Anterior cingulate cortex (tissue), 58 donors: ENCODE measurements around the gene DPP6.
"Not testable (repeated sequence)": the region's sequence is repeated elsewhere in the genome, so short reads cannot be mapped to it uniquely, and the experiment has no call there.

ENCODE experiments used
- DNase-seq, 58 donors: peaks; one replicate each; lab custom pipeline; 2025; lab: John Stamatoyannopoulos, UW

DPP6 gene

DNA sequence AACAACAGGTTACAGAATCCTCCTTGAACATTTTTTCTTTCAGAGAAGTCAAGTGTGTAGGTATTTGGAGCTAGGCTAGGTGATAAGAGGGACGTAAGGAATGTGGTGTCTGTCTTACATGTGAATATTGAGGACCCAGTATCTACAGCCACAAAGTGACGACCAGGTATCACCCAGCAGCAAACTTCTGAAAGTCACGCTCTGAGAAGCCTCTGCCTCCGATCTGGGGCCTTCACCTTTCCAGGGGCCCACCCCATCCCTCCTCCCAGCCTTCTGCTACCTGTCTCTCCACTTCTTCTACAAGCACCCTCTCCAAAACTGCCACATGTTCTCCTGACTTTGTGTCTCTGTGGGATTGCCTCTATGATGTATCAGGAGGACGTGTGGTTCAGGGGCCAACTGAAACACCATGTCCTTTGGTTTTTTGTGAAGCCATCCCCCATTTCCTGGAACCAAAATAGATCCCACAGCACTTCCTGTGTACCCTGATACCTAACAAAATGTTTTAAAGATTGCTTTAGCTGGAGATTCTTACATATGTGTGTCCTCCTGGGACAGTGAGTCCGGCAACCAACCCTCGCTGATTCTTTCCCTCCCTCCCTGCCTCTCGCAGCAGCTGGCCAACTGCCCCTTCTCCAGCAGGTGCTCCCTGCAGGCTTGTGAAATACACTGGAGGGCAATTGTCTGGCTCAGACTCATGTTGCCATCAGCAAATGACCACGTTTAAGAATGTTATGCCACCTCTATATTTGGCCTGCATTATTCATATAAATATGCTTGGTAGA is 93.9 kb downstream of the DPP6 start:
- not testable (repeated sequence) for DNase-seq

DNA sequence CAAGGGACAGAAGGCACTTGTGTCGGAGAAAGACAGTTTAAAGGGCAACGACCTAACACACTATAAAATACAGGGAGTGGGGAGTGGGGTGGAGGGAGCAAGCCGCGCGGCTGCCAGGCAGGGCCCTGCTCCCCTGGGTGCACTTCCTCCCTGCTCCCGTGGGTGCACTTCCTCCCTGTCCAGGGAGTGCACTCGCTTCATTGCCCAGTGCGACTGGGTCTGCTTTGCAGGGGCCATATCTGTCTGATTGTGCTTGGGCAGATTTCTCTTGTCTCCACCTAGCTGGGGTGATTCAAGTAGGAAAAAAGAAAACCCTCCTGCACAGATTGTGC is 94.5 kb downstream of the DPP6 start:
- DNase-seq: not testable (repeated sequence)

DNA sequence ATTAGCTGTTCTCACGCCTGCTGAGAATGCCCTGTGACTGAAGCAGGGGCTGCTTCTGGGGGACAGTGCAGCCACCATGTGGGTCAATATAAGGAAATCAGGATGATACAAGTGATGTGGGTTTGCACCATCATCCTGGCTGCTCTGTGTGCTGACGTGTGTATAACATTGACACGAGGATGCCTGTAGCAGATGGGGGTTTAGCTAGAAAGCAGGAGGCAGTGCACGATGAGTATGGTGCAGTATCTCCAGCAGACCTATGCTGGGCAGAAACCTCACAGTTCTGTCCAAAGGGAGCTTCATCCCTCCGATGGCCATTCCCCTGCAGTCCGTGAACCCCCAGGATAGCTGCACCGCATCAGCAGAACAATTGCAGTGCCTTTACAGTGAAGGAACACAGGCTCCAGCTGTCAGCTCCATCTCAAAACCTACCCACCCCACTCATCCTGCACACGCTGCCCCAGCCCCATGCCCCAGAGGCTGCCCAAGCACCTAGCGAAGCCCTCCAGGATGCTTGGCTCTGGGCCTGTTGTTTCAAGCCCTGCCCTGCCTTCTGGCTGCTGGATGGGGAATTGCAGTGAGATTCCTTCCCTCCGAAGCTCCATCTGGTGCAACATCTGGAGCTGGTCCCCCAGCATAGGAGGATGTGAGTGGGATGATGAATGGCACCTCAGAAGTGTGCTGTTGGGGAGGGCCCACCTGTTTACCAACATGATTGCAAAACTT is 96.8 kb downstream of the DPP6 start:
- not testable (repeated sequence) for DNase-seq

DNA sequence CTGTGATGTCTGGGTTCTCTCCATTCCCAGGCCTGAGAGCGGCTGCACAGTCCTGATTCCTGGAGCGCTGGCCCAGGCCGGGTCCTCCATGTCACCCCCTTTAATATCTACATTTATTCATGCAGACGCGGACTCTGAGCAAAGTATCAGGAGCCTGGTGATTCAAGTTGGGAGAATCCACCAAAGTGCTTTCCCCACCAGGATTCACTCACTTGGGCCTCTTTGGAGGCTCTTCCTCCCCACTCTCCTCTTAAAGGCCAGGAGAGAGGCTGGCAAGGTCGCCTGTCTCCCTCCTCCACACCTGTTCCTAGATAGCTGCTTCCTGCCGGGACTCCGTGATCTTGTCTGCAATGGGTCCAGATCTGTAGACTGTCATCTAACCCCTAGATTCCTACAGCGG is 98.5 kb downstream of the DPP6 start:
- not testable (repeated sequence) for DNase-seq

DNA sequence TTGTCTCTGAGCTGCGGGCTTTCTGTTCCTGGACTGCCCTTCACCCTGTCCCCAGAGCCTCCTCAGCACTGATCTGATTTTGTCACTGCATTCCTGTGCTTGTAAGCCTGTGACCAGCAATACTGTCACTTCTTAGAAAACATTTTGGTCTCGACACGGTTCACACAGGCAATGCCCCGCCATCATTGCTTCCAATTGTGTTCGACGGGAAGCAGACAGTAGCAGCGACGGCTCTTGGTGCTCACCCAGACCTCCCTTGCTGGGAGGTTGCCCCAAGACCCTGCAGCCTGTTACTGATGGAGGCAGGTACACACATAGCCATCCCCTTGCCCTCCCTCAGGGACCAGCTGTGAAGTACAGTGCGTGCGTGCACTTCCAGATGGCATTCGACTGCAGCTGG is 99.1 kb downstream of the DPP6 start:
- DNase-seq: not testable (repeated sequence)

DNA sequence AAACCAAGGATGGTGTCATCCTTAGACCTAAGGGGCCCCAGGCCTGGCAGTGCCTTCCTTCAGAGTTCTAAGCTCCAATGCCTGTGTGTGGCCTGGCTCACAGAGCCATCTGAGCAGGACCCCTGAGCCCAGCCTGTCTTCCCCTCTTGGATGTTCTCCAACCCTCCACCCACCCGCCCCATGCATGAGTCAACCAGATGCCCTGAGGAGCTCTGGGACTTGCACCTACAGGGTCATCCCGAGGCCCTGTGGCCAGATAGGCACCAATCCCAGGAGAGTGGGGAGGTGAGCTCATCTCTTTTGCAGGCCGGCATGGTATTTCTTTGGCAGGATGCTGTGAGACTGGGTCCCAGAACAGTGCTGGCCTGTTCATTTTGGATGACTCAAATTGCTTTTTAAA is 103.7 kb downstream of the DPP6 start:
- DNase-seq: not testable (repeated sequence)

DNA sequence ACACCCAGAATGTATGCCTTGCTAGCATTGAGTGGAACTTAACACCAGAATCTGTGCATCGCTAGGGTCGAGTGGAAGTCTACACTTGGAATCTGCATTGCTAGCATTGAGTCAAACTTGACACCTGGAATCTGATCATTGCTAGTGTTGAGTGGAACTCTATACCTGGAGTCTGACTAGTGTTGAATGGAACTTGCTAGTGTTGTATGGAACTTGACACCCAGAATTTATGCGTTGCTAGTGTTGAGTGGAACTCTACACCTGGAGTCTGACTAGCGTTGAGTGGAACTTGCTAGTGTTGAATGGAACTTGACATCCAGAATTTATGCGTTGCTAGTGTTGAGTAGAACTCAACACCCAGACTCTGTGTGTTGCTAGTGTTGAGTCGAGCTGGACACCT is 110.7 kb downstream of the DPP6 start:
- DNase-seq: not testable (repeated sequence)

DNA sequence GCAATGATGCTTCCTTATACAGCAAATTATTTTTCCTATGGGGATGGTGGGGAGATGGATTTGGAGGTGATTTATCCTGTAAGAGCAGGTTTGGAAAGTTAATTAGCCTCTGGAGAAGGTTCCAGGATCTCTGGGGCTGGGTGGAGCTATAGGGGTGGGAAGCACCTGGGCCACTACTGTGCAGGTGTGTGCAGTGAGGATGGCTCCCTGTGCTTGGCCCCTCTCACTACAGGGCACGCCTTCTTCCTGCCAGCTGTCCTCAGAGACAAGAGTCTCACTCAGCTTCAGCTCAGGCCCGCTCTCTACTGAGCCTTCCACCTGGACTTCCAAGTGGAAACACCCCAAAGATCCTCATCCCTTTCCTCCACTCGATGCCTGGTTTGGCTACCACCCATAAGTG is 111.4 kb downstream of the DPP6 start:
- DNase-seq: not testable (repeated sequence)

DNA sequence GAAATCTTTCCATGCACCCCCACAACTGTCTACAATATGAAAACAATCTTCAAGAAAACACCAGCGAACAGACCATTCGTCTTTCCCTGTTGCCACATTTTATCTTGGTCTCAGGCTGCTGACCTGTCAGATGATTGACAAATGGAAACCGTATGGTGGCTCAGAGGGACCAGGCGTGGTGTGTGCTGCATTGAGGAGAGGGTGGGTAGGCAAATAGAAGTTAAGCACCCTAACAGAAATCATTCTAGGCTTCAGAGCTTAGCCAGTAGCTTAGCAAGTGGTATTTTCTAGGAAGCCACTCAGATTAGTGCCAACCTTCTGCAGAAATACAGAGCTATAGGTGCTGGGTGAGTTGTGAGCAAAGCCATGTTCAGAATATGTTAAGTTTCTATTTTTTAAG is 114.9 kb downstream of the DPP6 start:
- DNase-seq: no peak

DNA sequence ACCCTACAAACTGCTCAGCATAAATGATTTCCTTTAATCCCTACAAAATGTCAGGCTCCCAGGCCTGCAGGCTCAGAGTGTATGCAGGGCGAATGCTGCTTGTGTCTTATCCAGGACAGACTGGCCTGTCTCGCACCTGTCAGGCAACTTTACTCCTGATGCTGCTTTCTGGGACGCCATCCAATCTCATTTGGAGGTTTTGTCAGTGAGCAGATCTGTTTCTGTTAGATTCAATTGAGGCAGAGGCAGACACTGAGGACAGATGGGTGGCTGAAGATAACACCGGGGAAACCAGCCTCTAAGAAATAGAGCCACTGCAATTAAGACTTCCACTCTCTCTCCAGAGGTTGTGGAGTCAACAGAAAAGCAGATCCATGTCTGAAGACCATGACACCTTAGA is 115.6 kb downstream of the DPP6 start:
- peak in 16 of 58 donors; percentile 8 to 61 (median 25) for DNase-seq

DNA sequence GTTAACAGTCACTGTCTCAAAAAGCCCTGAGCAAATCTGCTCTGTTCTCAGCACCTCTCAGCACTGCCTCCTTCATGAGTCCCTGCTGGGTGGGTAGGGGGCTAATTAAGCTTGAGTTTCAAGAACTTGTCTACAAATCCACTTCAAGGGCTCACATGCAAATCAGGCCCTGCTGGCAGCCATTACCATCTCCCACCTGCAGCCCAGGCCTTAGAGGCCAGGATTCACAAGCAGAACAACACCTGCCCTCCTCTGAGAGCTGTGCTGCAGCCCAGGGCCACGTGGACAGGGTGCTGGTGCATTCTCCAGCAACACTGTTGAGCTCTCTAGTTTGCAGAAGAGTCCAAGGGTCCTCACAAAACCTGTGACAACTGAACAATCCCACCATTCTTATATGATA is 119.2 kb downstream of the DPP6 start:
- DNase-seq: no peak

DNA sequence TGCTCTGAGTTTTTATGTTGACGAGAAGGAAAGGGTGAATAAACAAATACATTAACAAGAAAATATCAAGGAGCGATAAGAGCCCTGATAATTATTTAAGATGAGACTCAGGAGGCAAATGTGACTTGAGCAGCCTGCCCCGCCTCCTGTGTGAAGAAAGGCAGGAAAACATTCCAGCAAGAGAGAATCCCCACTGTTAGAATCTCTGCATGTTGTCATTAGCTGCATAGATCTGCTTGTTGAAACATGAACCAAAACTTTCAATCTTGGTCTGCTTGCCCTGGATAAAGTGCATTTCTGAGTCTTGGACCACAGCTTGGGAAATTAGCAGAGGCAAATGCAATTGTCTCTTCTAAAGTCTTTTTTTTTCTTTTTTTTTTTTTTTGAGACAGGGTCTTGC is 120.0 kb downstream of the DPP6 start:
- no peak for DNase-seq

DNA sequence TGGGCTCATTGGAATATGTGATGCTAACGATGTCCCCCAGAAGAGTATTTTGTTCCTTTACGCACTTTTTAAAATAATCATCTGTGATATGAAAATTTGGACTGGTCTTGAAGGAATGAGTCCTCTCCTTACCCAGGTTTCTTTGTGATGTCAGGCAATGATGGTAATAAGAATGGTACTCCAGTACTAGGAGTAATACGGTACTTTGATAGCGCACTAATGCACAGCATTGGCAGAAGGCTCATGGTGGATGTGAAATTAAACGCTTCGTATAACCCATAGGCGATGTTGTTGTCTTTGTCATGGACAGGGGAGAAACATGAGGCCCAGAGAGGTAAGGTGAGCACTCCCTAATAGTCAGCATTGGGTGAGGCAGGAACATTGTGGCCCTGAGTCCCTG is 125.4 kb downstream of the DPP6 start:
- no peak for DNase-seq

DNA sequence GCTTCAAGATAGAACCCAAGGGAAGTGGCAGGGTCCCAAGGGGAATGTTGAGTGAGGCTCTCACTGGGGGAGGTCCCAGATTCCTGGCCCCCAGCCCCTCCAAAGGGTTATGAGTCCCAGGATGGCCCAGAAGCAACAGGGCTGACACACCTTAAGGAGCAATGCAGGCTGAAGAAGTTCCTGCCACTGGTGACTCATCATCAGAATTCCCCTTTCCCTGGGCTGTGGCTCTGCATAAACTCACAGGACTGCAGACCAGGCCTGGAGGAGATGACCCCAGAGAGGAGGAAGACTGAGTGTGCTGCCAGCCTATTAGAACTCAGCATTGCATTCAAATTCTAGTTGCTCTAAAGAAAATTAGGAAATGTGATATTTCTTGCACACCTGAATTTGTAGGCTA is 126.7 kb downstream of the DPP6 start:
- DNase-seq: no peak

DNA sequence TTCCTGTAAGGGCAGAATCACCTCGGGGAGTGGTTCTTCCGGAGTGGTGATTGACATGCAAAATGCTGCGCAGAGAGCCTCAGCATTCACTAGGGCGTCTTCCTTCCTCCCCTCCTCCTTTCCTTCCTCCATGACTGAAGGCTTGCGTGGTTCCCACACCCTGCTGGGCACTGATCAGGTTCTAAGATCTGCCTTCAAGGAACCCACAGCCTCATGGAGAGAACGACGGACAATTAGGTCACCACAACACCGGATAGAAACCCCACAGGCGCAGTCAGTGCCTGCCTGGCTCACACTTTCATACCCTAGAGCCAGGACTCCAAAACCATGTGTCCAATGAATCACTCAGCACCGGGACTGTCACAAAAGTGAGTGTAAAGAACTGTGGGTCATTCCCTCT is 131.3 kb downstream of the DPP6 start:
- no peak for DNase-seq

DNA sequence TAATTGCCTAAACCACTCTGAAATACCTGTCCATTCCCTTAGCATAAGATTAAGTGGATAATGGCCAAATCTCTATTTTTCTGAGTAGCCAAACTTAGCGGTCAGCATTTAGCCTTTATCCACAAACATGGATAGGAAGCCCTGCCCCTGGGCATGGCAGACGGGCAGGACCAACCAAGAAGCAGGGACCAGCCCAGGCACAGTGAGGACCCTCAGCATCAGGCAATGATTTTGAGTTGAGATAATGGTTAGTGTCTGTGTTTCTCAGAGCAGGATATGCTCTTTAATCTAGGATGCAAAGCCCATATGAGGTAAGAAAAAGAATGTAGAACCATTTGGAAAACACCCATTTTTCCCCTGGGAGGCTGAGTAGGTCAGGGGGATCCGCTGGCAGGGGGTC is 131.7 kb downstream of the DPP6 start:
- no peak for DNase-seq

DNA sequence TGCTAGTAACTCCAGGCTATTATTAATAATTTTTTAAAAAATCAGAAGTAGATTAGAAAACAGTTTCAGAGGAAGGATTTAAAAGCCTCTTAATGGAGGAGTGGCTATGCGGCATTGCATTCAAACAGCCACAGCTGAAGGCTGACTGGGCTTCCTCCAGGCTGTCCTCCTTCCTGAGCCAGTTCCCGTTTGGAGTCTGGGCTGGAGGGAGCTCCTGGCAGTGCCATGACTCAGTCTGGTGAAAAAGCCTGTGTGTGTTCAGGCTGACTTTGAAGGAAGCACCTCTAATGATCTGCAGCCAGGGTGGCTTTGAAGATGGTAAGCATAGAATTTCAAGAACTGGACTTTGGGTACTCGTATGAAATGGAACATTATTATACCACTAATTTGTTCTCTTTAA is 134.6 kb downstream of the DPP6 start:
- no peak for DNase-seq

DNA sequence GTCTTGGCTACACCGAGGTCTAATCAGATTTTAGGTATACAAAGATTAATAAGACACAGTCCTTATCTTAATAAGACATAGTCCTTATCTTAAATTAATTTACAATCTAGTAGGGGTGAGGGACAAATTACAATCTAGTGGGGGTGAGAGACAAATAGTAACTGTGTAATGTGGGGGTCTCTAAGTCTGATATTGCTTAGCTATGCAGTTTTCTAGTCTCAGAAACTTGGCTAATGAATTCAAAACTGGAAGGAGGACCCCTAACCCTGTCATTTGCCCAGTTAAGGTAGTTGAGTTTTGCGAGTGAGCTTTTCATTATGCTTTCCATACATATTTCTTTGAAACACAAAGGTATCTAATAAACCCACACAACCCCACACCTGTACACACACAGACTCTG is 136.1 kb downstream of the DPP6 start:
- no peak for DNase-seq

DNA sequence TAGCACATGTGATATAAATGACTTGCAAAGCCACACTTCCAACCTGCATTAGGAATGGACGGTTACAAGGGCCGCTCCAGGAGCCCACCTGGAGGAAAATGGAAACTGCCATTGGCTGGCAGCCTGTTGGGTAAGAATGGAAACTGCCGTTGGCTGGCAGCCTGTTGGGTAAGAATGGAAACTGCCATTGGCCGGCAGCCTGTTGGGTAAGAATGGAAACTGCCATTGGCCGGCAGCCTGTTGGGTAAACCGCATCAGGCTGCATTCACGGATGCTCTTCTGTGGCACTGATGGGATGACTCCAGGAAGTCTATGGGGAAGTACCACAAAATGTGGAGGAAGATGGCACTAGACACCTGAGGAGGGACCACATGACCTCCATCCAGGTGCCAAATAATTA is 143.1 kb downstream of the DPP6 start:
- DNase-seq: no peak

DNA sequence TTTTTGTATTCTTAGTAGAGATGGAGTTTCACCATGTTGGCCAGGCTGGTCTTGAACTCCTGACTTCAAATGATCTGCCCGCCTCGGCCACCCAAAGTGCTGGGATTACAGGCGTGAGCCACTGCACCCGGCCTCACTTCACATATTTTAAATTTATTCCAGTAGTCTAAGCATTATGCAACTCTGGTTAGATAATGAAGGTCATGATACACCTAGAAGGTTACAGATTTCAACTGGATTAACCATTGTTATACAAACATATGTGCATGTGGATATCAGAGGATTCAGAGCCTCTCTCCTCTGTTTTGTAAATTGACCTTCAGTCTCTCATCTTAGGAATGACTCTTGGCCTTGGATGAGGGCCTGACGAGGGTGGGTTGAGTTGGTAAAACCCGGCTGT is 146.3 kb downstream of the DPP6 start:
- no peak for DNase-seq

DNA sequence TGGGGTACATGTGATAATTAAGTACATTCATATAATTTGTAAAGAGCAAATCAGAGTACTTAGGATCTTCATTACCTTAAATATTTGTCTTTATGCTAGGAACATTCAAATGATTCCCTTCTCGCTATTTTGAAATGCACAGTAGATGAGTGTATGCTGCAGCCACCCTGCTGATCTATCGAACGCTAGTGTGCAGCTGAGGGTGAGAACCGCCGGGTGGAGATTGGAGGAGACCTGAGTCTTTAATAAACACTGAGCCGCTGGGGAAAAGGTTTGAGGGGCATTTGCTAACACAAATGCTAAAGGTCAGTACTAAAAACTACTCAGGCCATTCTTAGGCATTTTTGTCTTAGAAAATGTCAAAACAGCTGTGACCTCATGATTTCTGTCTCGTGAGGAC is 148.0 kb downstream of the DPP6 start:
- no peak for DNase-seq

DNA sequence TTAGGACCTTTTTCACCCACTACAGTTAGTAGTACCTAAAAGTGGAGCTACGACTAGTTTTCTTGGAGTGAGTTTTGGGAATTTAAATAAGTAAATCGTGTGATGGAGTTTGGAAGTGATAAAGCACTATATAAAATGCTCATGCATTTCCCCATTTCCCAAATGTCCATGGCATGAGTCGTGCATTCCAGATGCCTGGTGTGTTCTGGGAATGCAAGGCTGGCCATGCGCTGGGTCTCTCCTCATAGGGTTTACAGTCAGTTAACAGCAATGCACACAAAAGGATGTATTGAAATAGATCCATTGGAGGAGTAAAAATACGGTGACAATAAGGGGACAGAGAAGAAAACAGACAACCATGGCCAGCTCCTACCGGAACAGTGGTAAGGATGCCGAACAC is 149.8 kb downstream of the DPP6 start:
- no peak for DNase-seq
